Daoy (cell line): ENCODE measurements around the gene ENPEP. TPM values are rescaled to one million over a fixed set of nuclear protein-coding genes. Genes with fewer than 3 reads are reported as not detected.
A peak's percentile ranks its signal among the peaks of the same experiment; 100 is the strongest.
"Not testable (repeated sequence)": the region's sequence is repeated elsewhere in the genome, so short reads cannot be mapped to it uniquely, and the experiment has no call there.

Source experiments
- DNase-seq: peaks from one replicate; pipeline ENCODE4 v3.0.0-alpha.2; 2015; ENCODE audit warnings: low read depth
- total RNA-seq: library from RNA; depleted of rRNA; stranded (reverse); fragments of >200 nt; shearing (Covaris generic); gene quantifications from 2 replicates; pipeline ENCODE4 v1.2.3, GENCODE V29; 2014

ENPEP gene
- total RNA-seq, 1 experiment from 2014 or later: 0.34 TPM

GRCh38 chr4:110485452-110485851 lies 9.5 kb downstream of the ENPEP start:
- no peak for DNase-seq

- no peak for DNase-seq
These were observed 10.3 kb downstream of the ENPEP start for GRCh38 chr4:110486256-110486655.

- DNase-seq: not testable (repeated sequence)
These were observed 10.9 kb downstream of the ENPEP start for GRCh38 chr4:110486850-110487249.

GRCh38 chr4:110487873-110488272 lies 11.9 kb downstream of the ENPEP start:
- no peak for DNase-seq

- DNase-seq: no peak
These were observed 14.1 kb downstream of the ENPEP start for GRCh38 chr4:110489901-110490508.

- DNase-seq: no peak
These were observed 16.6 kb downstream of the ENPEP start for GRCh38 chr4:110492522-110492921.

GRCh38 chr4:110493520-110493919 lies 17.6 kb downstream of the ENPEP start:
- DNase-seq: no peak

- DNase-seq: no peak
These were observed 22.5 kb downstream of the ENPEP start for GRCh38 chr4:110498420-110498819.

GRCh38 chr4:110499126-110499525 lies 23.2 kb downstream of the ENPEP start:
- DNase-seq: no peak

GRCh38 chr4:110501826-110502225 lies 25.9 kb downstream of the ENPEP start:
- DNase-seq: no peak

GRCh38 chr4:110503270-110504083 lies 27.5 kb downstream of the ENPEP start:
- no peak for DNase-seq

- no peak for DNase-seq
These were observed 28.1 kb downstream of the ENPEP start for GRCh38 chr4:110504084-110504435.

- no peak for DNase-seq
These were observed 29.5 kb downstream of the ENPEP start for GRCh38 chr4:110505440-110505839.

GRCh38 chr4:110508827-110509710 lies 33.1 kb downstream of the ENPEP start:
- no peak for DNase-seq

- no peak for DNase-seq
These were observed 34.3 kb downstream of the ENPEP start for GRCh38 chr4:110510277-110510676.

- no peak for DNase-seq
These were observed 35.1 kb downstream of the ENPEP start for GRCh38 chr4:110510955-110511544.

GRCh38 chr4:110512901-110513300 lies 36.9 kb downstream of the ENPEP start:
- DNase-seq: no peak

- no peak for DNase-seq
These were observed 39.0 kb downstream of the ENPEP start for GRCh38 chr4:110514889-110515479.

- DNase-seq: no peak
These were observed 39.7 kb downstream of the ENPEP start for GRCh38 chr4:110515676-110516075.

GRCh38 chr4:110516106-110516922 lies 40.4 kb downstream of the ENPEP start:
- peak; percentile 58 for DNase-seq
